Liver (tissue), 3 donors: ENCODE results near the gene EXT2.

Source experiments
- EGR1 ChIP-seq, 2 donors: IDR thresholded peaks; 2 replicates each; pipeline ENCODE4 v1.6.1; 2016 to 2018; ENCODE audit warnings: antibody characterized with exemption in 2 of 2, low read depth in 2 of 2
- FOXA1 ChIP-seq: IDR thresholded peaks from 2 replicates; pipeline ENCODE4 v1.6.1; 2016; ENCODE audit warnings: antibody characterized with exemption
- FOXA2 ChIP-seq: IDR thresholded peaks from 2 replicates; pipeline ENCODE4 v1.6.1; 2016; ENCODE audit warnings: antibody characterized with exemption
- HNF4A ChIP-seq, 2 donors: conservative IDR thresholded peaks; 2 replicates each; pipeline ENCODE4 v1.6.1; 2016; ENCODE audit warnings: antibody characterized with exemption in 2 of 2, mild to moderate bottlenecking in 2 of 2
- NR2F2 ChIP-seq: IDR thresholded peaks from 2 replicates; pipeline ENCODE4 v1.6.1; 2016; ENCODE audit warnings: antibody characterized with exemption
- RAD21 ChIP-seq, 2 donors: IDR thresholded peaks; 2 replicates each; pipeline ENCODE4 v1.6.1; 2016; ENCODE audit warnings: antibody characterized with exemption in 2 of 2, mild to moderate bottlenecking in 2 of 2
- REST ChIP-seq: IDR thresholded peaks from 2 replicates; pipeline ENCODE4 v1.6.1; 2016; ENCODE audit warnings: antibody characterized with exemption, mild to moderate bottlenecking
- SP1 ChIP-seq: IDR thresholded peaks from 2 replicates; pipeline ENCODE4 v1.6.1; 2018; ENCODE audit warnings: antibody characterized with exemption, mild to moderate bottlenecking
- TAF1 ChIP-seq: conservative IDR thresholded peaks from 2 replicates; pipeline ENCODE4 v1.6.1; 2016; ENCODE audit warnings: antibody characterized with exemption, mild to moderate bottlenecking
- TF ChIP-seq, protein P1 (sequence below): fragments of 150-350 bp; IDR thresholded peaks from 2 replicates; pipeline ENCODE4 v1.5.1; 2017; ENCODE audit warnings: improper control_type of control experiment, low read depth, low read length; ENCODE audit not compliant: missing input control
- TF ChIP-seq, protein P2 (sequence below): IDR thresholded peaks from 2 replicates; pipeline ENCODE4 v1.6.1; 2016; ENCODE audit warnings: antibody characterized with exemption
- TF ChIP-seq, protein P3 (sequence below): IDR thresholded peaks from 2 replicates; pipeline ENCODE4 v1.6.1; 2016; ENCODE audit warnings: antibody characterized with exemption
- donor health status: healthy.
- donor health status: healthy.

- TF ChIP-seq, protein P1, sequence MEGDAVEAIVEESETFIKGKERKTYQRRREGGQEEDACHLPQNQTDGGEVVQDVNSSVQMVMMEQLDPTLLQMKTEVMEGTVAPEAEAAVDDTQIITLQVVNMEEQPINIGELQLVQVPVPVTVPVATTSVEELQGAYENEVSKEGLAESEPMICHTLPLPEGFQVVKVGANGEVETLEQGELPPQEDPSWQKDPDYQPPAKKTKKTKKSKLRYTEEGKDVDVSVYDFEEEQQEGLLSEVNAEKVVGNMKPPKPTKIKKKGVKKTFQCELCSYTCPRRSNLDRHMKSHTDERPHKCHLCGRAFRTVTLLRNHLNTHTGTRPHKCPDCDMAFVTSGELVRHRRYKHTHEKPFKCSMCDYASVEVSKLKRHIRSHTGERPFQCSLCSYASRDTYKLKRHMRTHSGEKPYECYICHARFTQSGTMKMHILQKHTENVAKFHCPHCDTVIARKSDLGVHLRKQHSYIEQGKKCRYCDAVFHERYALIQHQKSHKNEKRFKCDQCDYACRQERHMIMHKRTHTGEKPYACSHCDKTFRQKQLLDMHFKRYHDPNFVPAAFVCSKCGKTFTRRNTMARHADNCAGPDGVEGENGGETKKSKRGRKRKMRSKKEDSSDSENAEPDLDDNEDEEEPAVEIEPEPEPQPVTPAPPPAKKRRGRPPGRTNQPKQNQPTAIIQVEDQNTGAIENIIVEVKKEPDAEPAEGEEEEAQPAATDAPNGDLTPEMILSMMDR = no peak
- TF ChIP-seq REST (no peak), TAF1 (no peak), FOXA2 (no peak), FOXA1 (no peak), NR2F2 (no peak), SP1 (no peak), EGR1 (IDR thresholded peaks at IDR 0.05; ENCODE audit: low read depth in 2 of 2) (no peak), HNF4A (conservative IDR thresholded peaks at IDR 0.05) (no peak), RAD21 (IDR thresholded peaks at IDR 0.05) (no peak)
- TF ChIP-seq, protein P2, sequence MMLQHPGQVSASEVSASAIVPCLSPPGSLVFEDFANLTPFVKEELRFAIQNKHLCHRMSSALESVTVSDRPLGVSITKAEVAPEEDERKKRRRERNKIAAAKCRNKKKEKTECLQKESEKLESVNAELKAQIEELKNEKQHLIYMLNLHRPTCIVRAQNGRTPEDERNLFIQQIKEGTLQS = no peak
- TF ChIP-seq, protein P3, sequence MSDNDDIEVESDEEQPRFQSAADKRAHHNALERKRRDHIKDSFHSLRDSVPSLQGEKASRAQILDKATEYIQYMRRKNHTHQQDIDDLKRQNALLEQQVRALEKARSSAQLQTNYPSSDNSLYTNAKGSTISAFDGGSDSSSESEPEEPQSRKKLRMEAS = no peak
Measured at GRCh38 chr11:44248109-44248508, 152.6 kb downstream of the EXT2 start.
